Panc1 (cell line): ENCODE results near the gene ERICH6B.

Experiments used
- CTCF ChIP-seq: fragments of 450-650 bp; IDR thresholded peaks from 2 replicates; pipeline ENCODE4 v1.5.1; 2017; ENCODE audit warnings: mild to moderate bottlenecking
- POLR2AphosphoS5 ChIP-seq: IDR thresholded peaks from 2 replicates; pipeline ENCODE4 v1.6.1; 2012; ENCODE audit warnings: mild to moderate bottlenecking, low read depth, low read length, moderate library complexity

GRCh38 chr13:45519493-45519892, 96.0 kb downstream of the ERICH6B start:
- TF ChIP-seq POLR2AphosphoS5 = no peak
- no peak for TF ChIP-seq CTCF
